Measurements from ENCODE around the gene SLC12A7.

Gene SLC12A7

GRCh38 chr5:1095302-1095989 is 16.4 kb downstream of the SLC12A7 start:
- no peak overlapping the region for H3K4me3 ChIP-seq (ENCODE audit: low read length)
- no peak for TF ChIP-seq CTCF (IDR thresholded peaks at IDR 0.05; ENCODE audit: insufficient read depth, low read depth, low read length, missing control alignments)
- no peak for DNase-seq (ENCODE audit: low read depth)

GRCh38 chr5:1094670-1095190 is 17.1 kb downstream of the SLC12A7 start:
- no peak for DNase-seq (ENCODE audit: low read depth)
- TF ChIP-seq CTCF (IDR thresholded peaks at IDR 0.05; ENCODE audit: insufficient read depth, low read depth, low read length, missing control alignments) = no peak
- H3K4me3 ChIP-seq (ENCODE audit: low read length) = no peak overlapping the region

GRCh38 chr5:1093361-1093760 is 18.5 kb downstream of the SLC12A7 start:
- no peak for DNase-seq (ENCODE audit: low read depth)
- no peak for TF ChIP-seq CTCF (IDR thresholded peaks at IDR 0.05; ENCODE audit: insufficient read depth, low read depth, low read length, missing control alignments)
- no peak overlapping the region for H3K4me3 ChIP-seq (ENCODE audit: low read length)

- no peak for DNase-seq (ENCODE audit: low read depth)
- no peak overlapping the region for H3K4me3 ChIP-seq (ENCODE audit: low read length)
- TF ChIP-seq CTCF (IDR thresholded peaks at IDR 0.05; ENCODE audit: insufficient read depth, low read depth, low read length, missing control alignments) = no peak
Observed at GRCh38 chr5:1092122-1092521, 19.7 kb downstream of the SLC12A7 start.

GRCh38 chr5:1091632-1092031 is 20.2 kb downstream of the SLC12A7 start:
- no peak overlapping the region for H3K4me3 ChIP-seq (ENCODE audit: low read length)
- TF ChIP-seq CTCF (IDR thresholded peaks at IDR 0.05; ENCODE audit: insufficient read depth, low read depth, low read length, missing control alignments) = no peak
- DNase-seq (ENCODE audit: low read depth) = no peak

- no peak for TF ChIP-seq CTCF (IDR thresholded peaks at IDR 0.05; ENCODE audit: insufficient read depth, low read depth, low read length, missing control alignments)
- no peak for DNase-seq (ENCODE audit: low read depth)
- no peak overlapping the region for H3K4me3 ChIP-seq (ENCODE audit: low read length)
Observed at GRCh38 chr5:1090538-1090937, 21.3 kb downstream of the SLC12A7 start.

- H3K4me3 ChIP-seq (ENCODE audit: low read length) = no peak overlapping the region
- DNase-seq (ENCODE audit: low read depth) = no peak
- no peak for TF ChIP-seq CTCF (IDR thresholded peaks at IDR 0.05; ENCODE audit: insufficient read depth, low read depth, low read length, missing control alignments)
Observed at GRCh38 chr5:1089621-1090040, 22.2 kb downstream of the SLC12A7 start.
